ENCODE data around the gene HDAC10. TPM values are rescaled to one million over a fixed set of nuclear protein-coding genes. Genes with fewer than 3 reads are reported as not detected.

HDAC10 gene
- total RNA-seq = 25.7 and 37.8 TPM in 2 replicates

GRCh38 chr22:50250555-50251476, at the start of gene HDAC10:
Gene HDAC10 (minus strand): TSS chr22:50251265. CDS start chr22:50251032, 233 bp downstream.

GRCh38 chr22:50269970-50270665, 19.1 kb upstream of the HDAC10 start, which contains the start of gene MAPK11:
Gene MAPK11 (minus strand): TSS chr22:50270380. CDS start chr22:50270292, 88 bp downstream.

GRCh38 chr22:50261615-50262459, 10.8 kb upstream of the HDAC10 start, which contains the start of gene MAPK12:
Gene MAPK12 (minus strand): TSS chr22:50261683. CDS start chr22:50261509, 174 bp downstream.

DNA sequence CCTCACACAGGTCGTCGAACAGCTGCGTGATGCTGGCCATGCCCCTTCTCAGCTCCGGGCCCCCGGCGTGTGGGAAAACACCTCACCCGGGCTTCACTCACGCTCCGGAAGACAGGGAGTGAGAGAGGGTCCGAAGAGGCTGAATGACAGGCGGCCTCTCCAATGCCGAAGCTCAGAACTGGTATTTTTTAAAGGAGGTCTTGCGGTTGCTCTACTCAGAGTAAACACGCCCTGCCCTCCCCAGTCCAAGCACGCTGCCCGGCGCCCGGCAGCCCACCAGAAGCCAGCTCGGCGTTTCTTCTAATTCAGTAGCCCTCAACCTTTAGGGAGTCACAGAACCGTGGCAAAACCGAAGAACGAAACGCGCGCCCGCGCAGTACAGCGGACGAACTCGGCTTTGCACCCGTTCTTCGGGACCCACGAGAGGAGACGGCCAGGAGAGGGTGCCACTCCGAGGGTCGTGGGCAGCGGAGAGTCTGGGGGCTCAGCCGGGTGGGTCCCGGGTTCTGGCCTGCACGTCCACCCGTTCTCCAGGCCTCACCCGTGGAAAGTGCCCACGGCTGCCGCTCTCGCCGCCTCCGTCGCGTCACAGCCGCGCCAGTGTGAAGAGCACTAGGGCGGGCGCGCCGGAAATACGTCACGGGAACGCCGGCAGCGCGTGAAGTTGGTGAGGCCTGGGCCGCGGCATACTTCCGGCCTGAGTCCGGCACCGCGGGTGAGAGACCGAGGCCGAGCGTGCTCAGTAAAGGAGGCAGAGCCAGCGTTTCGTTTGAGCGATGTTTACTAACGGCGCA, 6.4 kb downstream of the HDAC10 start, which contains the start of gene TUBGCP6:
TSS of gene TUBGCP6 (minus strand) at position 604 of the 794 bp plus-strand sequence. CDS start at position 40, 564 bp downstream.

DNA sequence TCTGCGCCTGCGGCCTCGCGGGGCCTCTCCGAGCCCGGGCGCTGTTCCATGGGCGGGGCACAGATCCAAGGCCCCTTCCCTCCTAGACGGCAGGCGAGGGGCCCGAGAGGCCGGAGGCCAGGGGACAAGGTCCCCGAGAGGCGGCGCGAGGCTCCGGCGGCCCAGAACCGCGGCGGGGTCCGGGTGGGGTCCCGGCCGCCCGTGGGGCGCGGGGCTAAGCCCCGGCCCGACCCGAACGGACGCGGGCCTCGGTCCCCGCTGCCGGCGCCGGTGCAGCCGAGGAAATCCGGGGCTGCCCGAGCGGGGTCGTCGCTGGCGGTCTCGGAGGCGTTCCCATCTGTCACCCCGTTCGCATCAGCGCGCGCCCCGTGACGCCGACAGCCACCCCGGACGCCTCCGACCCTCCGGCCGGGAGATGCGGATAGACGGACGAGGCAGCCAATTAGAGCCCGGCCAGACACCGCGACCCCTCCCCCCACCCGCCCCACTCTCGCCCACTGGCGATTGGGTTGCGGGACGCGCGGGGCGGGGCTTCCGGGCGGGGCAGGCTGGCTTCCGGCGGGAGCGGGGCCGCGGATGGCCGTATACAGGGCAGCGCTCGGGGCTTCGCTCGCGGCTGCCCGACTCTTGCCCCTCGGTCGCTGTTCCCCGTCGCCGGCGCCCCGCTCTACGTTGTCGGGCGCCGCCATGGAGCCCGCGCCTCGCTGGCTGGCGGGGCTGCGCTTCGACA, 50.4 kb downstream of the HDAC10 start, which contains the start of gene SELENOO:
TSS of gene SELENOO (plus strand) at position 551 of the 730 bp plus-strand sequence. CDS start at position 577, 26 bp downstream.

Other genes starting within 250 kb of the HDAC10 start
- gene IL17REL, start 238.5 kb downstream of the HDAC10 start, total RNA-seq = not detected in 2 replicates
- gene TTLL8, start 193.0 kb downstream of the HDAC10 start, total RNA-seq = not detected in 2 replicates
- gene MLC1, start 165.8 kb downstream of the HDAC10 start, total RNA-seq = not detected in 2 replicates
- 1.1 and 1.5 TPM in 2 replicates for gene MOV10L1, start 161.3 kb downstream of the HDAC10 start, total RNA-seq
- gene PANX2, start 80.5 kb downstream of the HDAC10 start, total RNA-seq = 0.16 and 0.52 TPM in 2 replicates
- 15.3 and 20.3 TPM in 2 replicates for gene TRABD, start 65.4 kb downstream of the HDAC10 start, total RNA-seq
- 18.0 and 23.0 TPM in 2 replicates for gene SELENOO, start 50.3 kb downstream of the HDAC10 start, total RNA-seq
- 24.7 and 29.6 TPM in 2 replicates for gene TUBGCP6, start 6.2 kb downstream of the HDAC10 start, total RNA-seq
- 26.0 and 26.6 TPM in 2 replicates for gene MAPK12, start 10.4 kb upstream of the HDAC10 start, total RNA-seq
- gene MAPK11, start 19.1 kb upstream of the HDAC10 start, total RNA-seq = 9.9 and 11.1 TPM in 2 replicates
- 127 and 183 TPM in 2 replicates for gene PLXNB2, start 56.4 kb upstream of the HDAC10 start, total RNA-seq
- gene DENND6B, start 75.7 kb upstream of the HDAC10 start, total RNA-seq = 1.8 and 2.4 TPM in 2 replicates
- 44.6 and 45.2 TPM in 2 replicates for gene PPP6R2, start 92.1 kb upstream of the HDAC10 start, total RNA-seq
- gene SBF1, start 223.8 kb upstream of the HDAC10 start, total RNA-seq = 46.0 and 79.3 TPM in 2 replicates
- 0.16 and 0.86 TPM in 2 replicates for gene ADM2, start 230.3 kb upstream of the HDAC10 start, total RNA-seq
- not detected in 2 replicates for gene MIOX, start 235.6 kb upstream of the HDAC10 start, total RNA-seq